Activated CD8-positive, alpha-beta memory T cell treated with anti-CD3 and anti-CD28 coated beads, Interleukin-2, amount 50 U/mL, for 48 hours (primary cell): Measurements from ENCODE around the gene MYLK3.

Experiments used
- DNase-seq: peaks from one replicate; pipeline ENCODE4 v3.0.0-alpha.2; 2020

MYLK3 gene

DNA sequence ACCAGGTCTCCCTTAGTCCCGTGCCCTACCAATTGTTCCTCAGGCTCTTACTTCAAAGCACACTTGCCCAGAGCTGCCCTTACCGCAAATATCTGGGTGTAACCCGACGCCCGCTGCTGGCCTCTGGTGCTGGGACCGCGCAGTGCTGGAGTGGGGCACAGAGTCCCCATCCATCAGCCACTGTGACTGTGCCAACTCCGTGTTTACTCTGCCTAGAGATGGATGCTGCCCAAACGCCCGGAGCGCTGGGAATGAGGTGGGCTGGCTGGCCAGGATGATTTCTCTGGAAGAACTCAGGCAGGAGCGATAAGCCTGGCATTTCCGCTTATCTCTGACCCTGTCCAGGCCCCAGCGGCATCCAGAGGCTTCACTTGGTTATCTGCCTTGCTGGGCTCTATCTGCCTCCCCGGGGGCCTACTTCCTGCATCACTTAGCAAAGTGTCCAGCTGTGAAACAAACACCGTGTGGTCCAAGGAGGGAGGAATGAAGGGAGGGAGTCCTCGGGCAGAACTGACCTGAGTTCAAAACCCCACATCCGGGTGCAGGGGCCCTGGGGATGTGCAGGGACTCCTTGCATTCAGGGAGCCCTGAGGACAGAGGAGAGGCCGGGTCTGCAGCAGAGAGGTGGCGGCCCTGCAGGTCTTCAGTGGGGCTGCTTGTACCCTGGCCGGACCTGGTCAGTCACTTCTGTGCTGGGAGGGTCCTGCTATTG is 9.4 kb upstream of the MYLK3 start:
- DNase-seq, result no peak

- no peak for DNase-seq
Measured at GRCh38 chr16:46756772-46757171, 8.6 kb upstream of the MYLK3 start.

DNA sequence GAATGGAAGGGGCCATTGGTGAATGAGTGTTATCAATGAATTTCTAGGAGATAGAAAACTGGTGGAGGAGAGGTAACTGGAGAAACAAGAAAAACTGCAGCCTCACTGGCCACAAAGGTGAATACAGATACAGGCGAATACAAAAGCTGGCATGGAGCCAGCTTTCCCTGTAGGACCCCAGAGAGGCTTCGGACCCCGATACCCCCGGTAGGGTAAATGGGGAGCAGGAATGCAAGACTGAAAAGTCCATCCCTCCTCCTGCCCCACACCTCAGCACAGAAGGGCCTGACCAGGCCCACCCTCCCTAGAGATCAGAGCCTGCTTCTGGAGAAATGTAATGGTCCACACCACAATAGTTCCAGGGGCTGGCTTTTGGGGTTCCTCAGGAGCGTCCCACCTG is 4.9 kb upstream of the MYLK3 start:
- no peak for DNase-seq

DNA sequence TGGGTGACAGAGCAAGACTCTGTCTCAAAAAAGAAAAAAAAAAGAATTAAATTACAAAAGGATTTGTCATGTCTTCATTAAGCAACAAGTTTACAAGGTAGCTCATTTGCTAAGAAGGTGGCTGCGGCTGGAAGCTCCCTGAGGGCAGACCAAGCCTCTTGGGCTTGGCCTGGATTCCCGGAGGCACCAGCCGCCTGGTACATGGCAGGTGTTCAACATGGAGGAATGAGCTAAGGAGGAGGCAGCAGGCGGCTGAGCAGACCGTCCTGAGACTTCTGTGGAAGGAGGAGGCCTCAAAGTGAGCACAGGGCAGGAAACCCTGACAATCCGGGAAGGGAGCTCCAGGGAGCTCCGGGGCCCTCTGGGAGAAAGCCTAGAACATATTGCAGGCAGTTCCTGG is 3.2 kb upstream of the MYLK3 start:
- no peak for DNase-seq

DNA sequence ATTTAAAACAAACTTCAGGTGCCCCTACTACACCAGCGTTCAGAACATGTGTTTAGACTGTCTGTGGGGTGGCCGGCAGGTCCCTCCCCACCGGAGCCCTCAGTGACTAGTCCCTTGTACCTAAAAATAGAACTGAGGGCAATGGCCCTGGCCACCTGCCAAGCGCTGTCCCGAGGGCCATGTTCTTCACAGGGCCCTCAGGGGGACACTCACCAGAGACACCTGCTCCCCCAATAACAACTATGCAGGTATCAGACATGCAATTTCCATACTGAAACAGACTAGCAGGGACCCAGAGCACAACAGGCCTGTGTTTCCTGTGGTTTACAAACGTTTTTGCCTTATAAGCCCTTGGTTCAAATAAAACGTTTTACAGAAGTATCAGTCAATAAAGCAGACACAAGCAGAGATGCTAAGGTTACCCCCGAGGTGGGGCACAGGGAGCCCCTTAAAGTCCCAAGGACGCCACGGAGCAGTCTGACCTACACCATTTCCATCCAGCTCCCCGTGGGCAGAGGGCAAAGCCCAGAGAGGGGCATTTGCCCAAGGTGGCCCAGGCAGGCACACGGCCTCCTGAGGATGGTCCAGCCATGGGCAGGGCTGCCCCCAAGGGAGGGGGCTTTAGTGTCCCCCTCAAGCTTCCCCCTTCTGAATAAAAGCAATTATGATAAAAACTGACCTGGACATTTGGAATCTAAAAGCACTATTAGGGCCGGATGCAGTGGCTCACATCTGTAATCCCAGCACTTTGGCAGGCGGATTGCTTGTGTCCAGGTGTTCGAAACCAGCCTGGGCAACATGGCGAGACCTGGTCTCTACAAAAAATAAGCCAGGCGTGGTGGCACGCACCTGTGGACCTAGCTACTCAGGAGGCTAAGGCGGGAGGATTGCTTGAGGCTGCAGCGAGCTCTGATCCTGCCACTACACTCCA is 896 bp upstream of the MYLK3 start:
- no peak for DNase-seq

GRCh38 chr16:46746821-46747776 is 1.0 kb downstream of the MYLK3 start:
- no peak for DNase-seq

DNA sequence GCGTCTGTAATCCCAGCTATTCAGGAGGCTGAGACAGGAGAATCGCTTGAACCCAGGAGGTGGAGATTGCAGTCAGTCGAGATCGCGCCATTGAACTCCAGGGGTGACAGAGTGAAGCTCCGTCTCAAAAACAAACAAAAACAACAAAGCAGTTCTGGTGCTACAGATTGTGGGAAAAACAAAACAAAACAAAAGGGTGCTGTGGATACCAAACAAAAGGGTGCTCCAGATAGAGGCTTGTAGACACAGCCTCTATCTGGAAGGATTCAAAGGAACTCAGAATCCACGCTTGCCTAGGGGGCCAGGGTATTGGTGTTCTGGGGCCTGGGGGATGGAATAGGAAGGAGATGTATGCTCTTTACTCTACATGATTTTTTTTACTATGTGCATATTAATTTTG is 2.5 kb downstream of the MYLK3 start:
- DNase-seq, result no peak

- DNase-seq, result no peak
Measured at GRCh38 chr16:46743232-46743719, 4.9 kb downstream of the MYLK3 start.

DNA sequence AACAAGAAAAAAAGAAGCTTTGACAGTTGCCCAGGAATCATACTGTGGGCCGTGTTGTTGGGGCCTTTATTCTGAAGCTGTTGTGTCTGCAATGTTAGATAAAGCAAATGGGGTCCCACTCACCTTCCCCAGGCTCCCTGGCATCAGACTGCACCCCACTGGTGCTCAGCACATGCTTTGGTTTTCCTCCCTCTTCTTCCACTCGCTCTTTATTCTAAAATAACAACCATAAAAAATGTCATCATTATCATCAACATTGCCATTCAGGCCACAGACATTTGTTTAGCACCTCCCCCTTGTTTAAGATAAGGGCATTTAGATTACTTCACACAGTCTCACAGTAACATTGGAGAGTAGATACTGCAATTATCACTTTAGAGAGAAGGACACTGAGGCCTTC is 8.2 kb downstream of the MYLK3 start:
- no peak for DNase-seq

- DNase-seq, result no peak
Measured at GRCh38 chr16:46737621-46738214, 10.4 kb downstream of the MYLK3 start.

DNA sequence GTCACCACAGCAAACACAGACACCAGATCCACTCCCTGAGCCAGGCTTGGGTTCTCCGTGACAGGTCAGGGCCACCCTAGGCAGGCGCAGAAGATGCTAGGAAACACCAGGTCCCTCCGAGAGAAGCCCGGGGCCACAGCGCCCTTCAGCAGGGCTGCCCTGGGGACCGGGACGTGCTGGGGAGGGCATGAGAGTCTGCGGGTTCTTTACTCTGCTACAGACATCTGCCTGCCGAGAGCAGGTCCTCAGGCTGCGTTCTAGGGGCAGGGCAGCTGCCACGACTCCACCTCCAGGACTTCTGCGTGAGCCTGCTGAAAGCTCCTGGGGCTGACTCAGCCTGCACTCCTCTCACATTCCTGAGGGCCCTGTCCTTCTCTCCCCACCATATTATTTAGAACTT is 11.4 kb downstream of the MYLK3 start:
- DNase-seq, result no peak

DNA sequence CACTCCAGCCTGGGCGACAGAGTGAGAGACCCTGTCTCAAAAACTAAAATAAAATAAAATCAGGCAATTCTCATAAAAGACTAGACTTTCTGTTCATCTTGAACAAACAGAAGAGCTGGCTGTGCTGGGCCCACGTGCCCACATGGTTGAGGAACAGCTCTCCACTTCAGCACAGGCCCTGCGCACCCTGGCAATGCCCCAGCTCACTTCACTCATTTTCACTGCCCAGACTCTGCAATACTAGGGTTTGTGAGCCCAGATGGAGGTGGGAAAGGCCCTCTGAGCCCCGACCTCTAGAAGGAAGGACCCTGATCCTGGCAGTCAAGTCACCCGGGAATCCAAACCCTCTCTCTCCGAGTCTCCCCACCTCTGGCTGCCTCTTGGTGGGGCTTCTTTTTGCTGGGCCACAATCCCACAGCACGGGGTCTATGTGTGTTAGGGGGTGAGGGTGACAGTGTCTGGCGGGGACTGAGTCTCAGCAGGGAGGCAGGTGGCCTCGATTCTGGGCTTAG is 14.8 kb downstream of the MYLK3 start:
- DNase-seq, result no peak

GRCh38 chr16:46732561-46732960 is 15.6 kb downstream of the MYLK3 start:
- DNase-seq, result no peak

- peak; percentile 37 for DNase-seq
Measured at GRCh38 chr16:46731691-46732555, 16.2 kb downstream of the MYLK3 start.

DNA sequence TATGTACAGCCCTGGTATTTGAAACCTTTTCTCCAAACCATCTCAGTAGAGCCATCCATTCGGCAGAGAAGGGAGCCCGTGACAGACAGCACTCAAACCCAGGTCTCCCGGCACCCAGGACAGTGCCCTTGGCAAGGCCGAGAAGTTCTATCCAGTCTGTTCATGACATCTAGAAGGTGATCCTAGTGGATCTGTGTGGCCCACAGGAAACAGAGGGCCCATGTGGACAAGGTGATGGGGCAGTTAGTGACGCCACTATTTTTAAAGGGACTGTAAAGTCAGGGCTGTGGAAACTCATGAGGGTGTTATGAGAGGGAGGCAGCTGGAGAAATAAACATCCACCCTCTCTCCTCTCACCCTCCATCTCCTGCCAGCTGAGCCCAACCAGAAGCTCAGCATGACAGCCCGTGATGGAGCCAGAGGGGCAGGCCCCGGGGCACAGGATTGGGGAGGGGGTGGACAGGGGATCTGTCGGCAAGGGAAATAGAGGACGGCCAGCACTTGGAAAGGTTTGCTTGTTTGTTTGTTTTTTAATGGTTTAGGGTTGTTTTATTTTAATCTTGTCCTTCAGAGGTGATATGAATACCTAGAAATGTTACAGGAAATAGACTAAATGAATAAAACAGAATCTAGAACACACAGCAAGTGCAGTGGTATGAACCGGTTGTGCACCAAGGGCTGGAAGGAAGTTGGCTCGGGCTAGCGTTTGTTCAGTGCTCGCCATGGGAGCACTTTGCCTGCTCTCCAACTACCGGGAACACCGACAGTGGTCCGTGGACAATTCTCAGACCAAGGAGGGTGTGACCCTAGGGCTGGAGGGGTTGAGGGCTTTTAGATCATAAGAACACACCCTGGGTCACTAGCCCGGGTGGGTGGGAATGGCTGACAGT is 17.1 kb downstream of the MYLK3 start:
- peak; percentile 35 for DNase-seq

DNA sequence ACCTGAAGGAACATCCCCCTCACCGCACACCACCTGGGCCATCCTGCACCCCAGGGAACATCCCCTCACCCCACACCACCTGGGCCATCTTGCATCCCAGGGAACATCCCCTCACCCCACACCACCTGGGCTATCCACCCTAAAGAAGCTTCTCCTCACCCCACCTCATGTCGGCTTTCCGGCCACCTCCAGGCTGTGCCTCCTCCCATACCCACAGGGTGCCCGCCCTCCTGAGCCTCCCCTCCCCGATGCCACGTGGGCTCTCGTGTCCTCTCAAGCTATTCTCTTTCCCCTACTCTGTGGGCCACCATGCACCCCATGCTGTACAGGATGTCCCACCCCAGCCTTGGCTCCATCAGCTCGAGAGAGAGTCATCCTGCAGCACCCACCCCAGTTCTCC is 18.0 kb downstream of the MYLK3 start:
- peak; percentile 38 for DNase-seq

GRCh38 chr16:46729326-46729995 is 18.7 kb downstream of the MYLK3 start:
- DNase-seq, result peak; percentile 15

DNA sequence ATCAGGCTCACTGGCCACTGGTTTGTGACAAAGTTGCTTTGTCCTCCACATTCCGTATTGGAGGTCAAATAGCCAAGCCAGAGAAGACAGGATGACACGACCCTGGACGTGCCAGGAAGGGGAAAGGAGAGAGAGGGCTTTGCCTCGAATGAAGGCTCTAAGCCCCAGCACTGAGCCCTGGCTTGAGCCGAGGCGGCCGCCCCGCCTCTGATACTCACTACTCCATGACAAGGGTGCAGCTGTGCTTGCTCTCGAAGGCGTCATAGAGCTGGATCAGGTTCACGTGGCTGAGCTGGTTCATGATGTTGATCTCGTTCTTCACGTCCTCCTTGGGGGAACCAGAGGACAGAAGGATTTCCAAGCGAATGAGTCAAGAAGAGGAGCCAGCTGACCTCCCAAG is 19.3 kb downstream of the MYLK3 start:
- DNase-seq, result peak; percentile 15

DNA sequence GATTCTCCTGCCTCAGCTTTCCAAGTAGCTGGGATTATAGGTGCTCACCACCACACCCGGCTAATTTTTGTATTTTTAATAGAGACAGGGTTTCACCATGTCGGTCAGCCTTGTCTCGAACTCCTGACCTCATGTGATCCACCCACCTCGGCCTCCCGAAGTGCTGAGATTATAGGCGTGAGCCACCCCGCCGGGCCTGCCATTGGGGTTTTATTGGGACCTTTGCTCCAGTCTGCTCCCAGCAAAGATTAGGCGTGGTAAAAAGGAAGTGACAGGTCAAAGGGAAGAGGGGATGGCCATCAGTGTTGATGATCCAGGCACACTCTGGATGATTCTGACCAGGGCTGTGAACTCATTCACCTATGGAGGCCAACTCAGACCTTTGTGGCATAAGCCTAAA is 20.5 kb downstream of the MYLK3 start:
- no peak for DNase-seq

DNA sequence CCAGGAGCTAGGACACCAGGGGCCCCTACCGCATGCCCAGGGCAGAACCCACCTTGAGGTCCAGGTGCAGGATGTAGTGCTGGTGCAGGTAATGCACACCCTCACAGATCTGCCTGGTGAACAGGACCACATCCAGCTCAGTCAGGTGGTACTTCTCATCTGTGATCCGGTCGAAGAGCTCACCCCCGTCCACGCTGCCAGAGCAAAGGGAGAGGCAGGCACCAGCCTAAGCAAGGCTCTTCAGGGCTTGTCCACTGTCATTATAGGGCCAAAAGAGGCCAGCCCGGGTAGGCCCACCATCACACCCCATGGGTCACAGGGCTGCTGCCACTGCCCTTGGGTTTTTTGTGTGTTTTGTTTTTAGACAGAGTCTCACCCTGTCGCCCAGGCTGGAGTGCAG is 21.0 kb downstream of the MYLK3 start:
- peak; percentile 39 for DNase-seq
